Neuronal stem cell (in vitro differentiated cells): ENCODE measurements around the gene LEFTY2. TPM values are rescaled to one million over a fixed set of nuclear protein-coding genes. Genes with fewer than 3 reads are reported as not detected.

Experiments
- DNase-seq: peaks from one replicate; pipeline ENCODE4 v3.0.0-alpha.2; 2013; ENCODE audit warnings: low spot score
- H2AFZ ChIP-seq: one replicate; pipeline ENCODE4 v1.6.1; 2013; ENCODE audit warnings: mild to moderate bottlenecking, low read length, inconsistent platforms
- H2AK5ac ChIP-seq: 2 replicates; pipeline ENCODE4 v1.6.1; 2013; ENCODE audit warnings: low read depth, mild to moderate bottlenecking, inconsistent platforms, low read length, moderate library complexity, mixed read lengths
- H2BK120ac ChIP-seq: 2 replicates; pipeline ENCODE4 v1.6.1; 2013; ENCODE audit warnings: low read depth, mild to moderate bottlenecking, inconsistent platforms, low read length, moderate library complexity, mixed read lengths
- H2BK12ac ChIP-seq: one replicate; pipeline ENCODE4 v1.6.1; 2013; ENCODE audit warnings: low read length, inconsistent platforms
- H2BK15ac ChIP-seq: 2 replicates; pipeline ENCODE4 v1.6.1; 2013; ENCODE audit warnings: mild to moderate bottlenecking, low read length, inconsistent platforms, mixed read lengths
- H2BK5ac ChIP-seq: one replicate; pipeline ENCODE4 v1.6.1; 2013; ENCODE audit warnings: inconsistent platforms, mild to moderate bottlenecking, low read length, moderate library complexity
- H3K14ac ChIP-seq: one replicate; pipeline ENCODE4 v1.6.1; 2013; ENCODE audit warnings: low read length, inconsistent platforms
- H3K18ac ChIP-seq: 2 replicates; pipeline ENCODE4 v1.6.1; 2013; ENCODE audit warnings: low read length, inconsistent platforms
- H3K23ac ChIP-seq: 2 replicates; pipeline ENCODE4 v1.6.1; 2013; ENCODE audit warnings: low read depth, mild to moderate bottlenecking, mixed read lengths, low read length, inconsistent platforms; ENCODE audit not compliant: poor library complexity
- H3K27ac ChIP-seq: replicated peaks from 3 replicates; pipeline ENCODE4 v1.5.1; 2013; ENCODE audit warnings: low read length, inconsistent platforms
- H3K27me3 ChIP-seq, 3 experiments: 2 replicates each; pipeline ENCODE4 v1.6.1; 2013; ENCODE audit warnings: low read length in 3 of 3, mild to moderate bottlenecking in 2 of 3, inconsistent platforms in 1 of 3, low read depth in 1 of 3, mixed read lengths in 1 of 3, moderate library complexity in 1 of 3; ENCODE audit not compliant: control insufficient read depth in 3 of 3, insufficient read depth in 3 of 3
- H3K36me3 ChIP-seq, 2 donors: replicated peaks in 1 of 2; 2 replicates each; pipeline ENCODE4 v1.6.1; 2013; ENCODE audit warnings: low read length in 2 of 2; ENCODE audit not compliant: control insufficient read depth in 2 of 2, insufficient read depth in 2 of 2
- H3K4ac ChIP-seq: 2 replicates; pipeline ENCODE4 v1.6.1; 2013; ENCODE audit warnings: inconsistent platforms, mild to moderate bottlenecking, low read length, moderate library complexity
- H3K4me1 ChIP-seq, 2 donors: 1 replicate in 1 of 2; 2 replicates in 1 of 2; pipeline ENCODE4 v1.6.1; 2013; ENCODE audit warnings: low read length in 2 of 2, low read depth in 1 of 2; ENCODE audit not compliant: control insufficient read depth in 2 of 2, insufficient read depth in 1 of 2
- H3K4me2 ChIP-seq: one replicate; pipeline ENCODE4 v1.6.1; 2013; ENCODE audit warnings: mild to moderate bottlenecking, low read length, inconsistent platforms; ENCODE audit not compliant: insufficient read depth, poor library complexity, severe bottlenecking
- H3K4me3 ChIP-seq, 2 donors: 2 replicates each; pipeline ENCODE4 v1.5.1; 2013; ENCODE audit warnings: low read length in 2 of 2, mild to moderate bottlenecking in 2 of 2, inconsistent platforms in 1 of 2, moderate library complexity in 1 of 2
- H3K79me1 ChIP-seq: one replicate; pipeline ENCODE4 v1.6.1; 2013; ENCODE audit warnings: low read depth, mild to moderate bottlenecking, inconsistent platforms, low read length, moderate library complexity
- H3K9ac ChIP-seq: one replicate; pipeline ENCODE4 v1.6.1; 2013; ENCODE audit warnings: mild to moderate bottlenecking, low read depth, low read length, inconsistent platforms; ENCODE audit not compliant: poor library complexity
- H3K9me3 ChIP-seq, 2 donors: replicated peaks in 1 of 2; 2 replicates each; pipeline versions ENCODE3 to v1.6.1; 2013; ENCODE audit warnings: low read length in 2 of 2, mild to moderate bottlenecking in 2 of 2, inconsistent platforms in 1 of 2, low read depth in 1 of 2, mixed read lengths in 1 of 2, moderate library complexity in 1 of 2; ENCODE audit not compliant: control insufficient read depth in 2 of 2, insufficient read depth in 1 of 2
- H4K8ac ChIP-seq: one replicate; pipeline ENCODE4 v1.6.1; 2013; ENCODE audit warnings: low read depth, mild to moderate bottlenecking, inconsistent platforms, low read length, moderate library complexity
- H4K91ac ChIP-seq: one replicate; pipeline ENCODE4 v1.6.1; 2013; ENCODE audit warnings: low read length, low read depth, mild to moderate bottlenecking, inconsistent platforms; ENCODE audit not compliant: poor library complexity
- WGBS, 2 donors: extraction: QIAGEN DNeasy Blood & Tissue Kit; methylation state at CpG; one replicate each; pipeline ENCODE4 v1.1.7; 2013; ENCODE audit warnings: missing lambda C conversion rate in 2 of 2, mixed read lengths in 1 of 2; ENCODE audit not compliant: insufficient read length in 2 of 2, insufficient replicate concordance in 1 of 2; ENCODE audit errors: extremely low coverage in 2 of 2; 5-methylcytosine and 5-hydroxymethylcytosine counted together
- polyA plus RNA-seq, 2 experiments: library from polyadenylated mRNA; stranded (reverse); fragments of 200-250 nt; gene quantifications; one replicate each; pipeline ENCODE4 v1.2.3, GENCODE V29; 2013

The LEFTY2 gene
- polyA plus RNA-seq (2013, experiment 1 of 2): 0.11 TPM
- polyA plus RNA-seq (2013, experiment 2 of 2): 0.10 TPM

GRCh38 chr1:225941187-225941941 lies at the start of gene LEFTY2:
Gene LEFTY2 (minus strand): TSS chr1:225941220. CDS start chr1:225941140, 80 bp downstream.
- H3K18ac ChIP-seq: peak within 1 kb of the TSS; percentile 79
- no peaks in the 10 kb centered on the region for H3K79me1 ChIP-seq
- no peak within 1 kb of the TSS for H3K4me2 ChIP-seq
- H3K27ac ChIP-seq: no peak within 1 kb of the TSS
- H2BK5ac ChIP-seq: no peak within 1 kb of the TSS
- no peak within 1 kb of the TSS for H4K91ac ChIP-seq
- no peak within 1 kb of the TSS for H3K4ac ChIP-seq
- WGBS, 2 donors: no CpG with 5 or more reads among the region's 6 CpGs
- H3K36me3 ChIP-seq: no peaks in the 10 kb centered on the region
- peak within 1 kb of the TSS; percentile 12 for H2AK5ac ChIP-seq
- H3K27me3 ChIP-seq: peaks cover 0 to 11% (median 7%) of the 10 kb centered on the region in 3 experiments
- H3K4me1 ChIP-seq: peaks cover 31 to 34% of the 10 kb centered on the region in 2 donors
- peak within 1 kb of the TSS; percentile 100 for H3K23ac ChIP-seq
- no peak within 1 kb of the TSS for H3K9ac ChIP-seq
- no peak within 1 kb of the TSS for H2BK15ac ChIP-seq
- H2AFZ ChIP-seq: peak within 1 kb of the TSS; percentile 15
- DNase-seq: no peak
- peak within 1 kb of the TSS; percentile 27 for H2BK12ac ChIP-seq
- no peak within 1 kb of the TSS for H4K8ac ChIP-seq
- peak within 1 kb of the TSS in 1 of 2 donors; percentile 26 for H3K4me3 ChIP-seq
- H2BK120ac ChIP-seq: peak within 1 kb of the TSS; percentile 26
- H3K9me3 ChIP-seq: no peaks in the 10 kb centered on the region
- H3K14ac ChIP-seq: peak within 1 kb of the TSS; percentile 39

- no peak overlapping the region for H4K8ac ChIP-seq
- H3K9me3 ChIP-seq: peaks cover 0 to 7% of the 10 kb centered on the region in 2 donors
- H4K91ac ChIP-seq: no peak overlapping the region
- peaks cover 22 to 94% of the 10 kb centered on the region in 2 donors for H3K36me3 ChIP-seq
- no peak overlapping the region for H3K4me3 ChIP-seq
- no peak overlapping the region for H3K23ac ChIP-seq
- no peaks in the 10 kb centered on the region for H3K79me1 ChIP-seq
- H3K27me3 ChIP-seq: no peaks in the 10 kb centered on the region
- H3K4me1 ChIP-seq: no peaks in the 10 kb centered on the region
- H2BK120ac ChIP-seq: no peak overlapping the region
- no peak overlapping the region for H2AK5ac ChIP-seq
- no peak overlapping the region for H2BK15ac ChIP-seq
- no peak overlapping the region for H3K18ac ChIP-seq
- H3K9ac ChIP-seq: no peak overlapping the region
- H2BK12ac ChIP-seq: no peak overlapping the region
- no peak overlapping the region for H3K4me2 ChIP-seq
- H2AFZ ChIP-seq: no peak overlapping the region
- no CpG with 5 or more reads among the region's 7 CpGs for WGBS, 2 donors
- no peak overlapping the region for H2BK5ac ChIP-seq
- no peak overlapping the region for H3K14ac ChIP-seq
- no peak for DNase-seq
- H3K4ac ChIP-seq: no peak overlapping the region
- H3K27ac ChIP-seq: no peak overlapping the region
Observed at GRCh38 chr1:225987491-225988316, 46.7 kb upstream of the LEFTY2 start.

GRCh38 chr1:225981714-225982113 lies 40.7 kb upstream of the LEFTY2 start:
- DNase-seq: no peak
- Histone ChIP-seq H3K18ac (no peak overlapping the region), H3K4ac (no peak overlapping the region), H2BK15ac (no peak overlapping the region), H3K4me1 (no peaks in the 10 kb centered on the region), H3K27me3 (no peaks in the 10 kb centered on the region), H3K14ac (no peak overlapping the region), H2BK5ac (no peak overlapping the region), H2AFZ (no peak overlapping the region), H4K91ac (no peak overlapping the region), H3K4me2 (no peak overlapping the region), H2AK5ac (no peak overlapping the region), H3K79me1 (no peaks in the 10 kb centered on the region), H3K9me3 (peaks cover 1 to 24% of the 10 kb centered on the region in 2 donors), H2BK120ac (no peak overlapping the region), H3K23ac (no peak overlapping the region), H4K8ac (no peak overlapping the region), H3K36me3 (peaks cover 8 to 78% of the 10 kb centered on the region in 2 donors), H2BK12ac (no peak overlapping the region), H3K4me3 (no peak overlapping the region), H3K27ac (no peak overlapping the region), H3K9ac (no peak overlapping the region)
- WGBS, 2 donors: no CpG with 5 or more reads among the region's 3 CpGs
